SH-SY5Y (cell line): ENCODE data around the gene PTGDR.

ENCODE experiments used
- GATA2 ChIP-seq: IDR thresholded peaks from 2 replicates; pipeline ENCODE4 v1.6.1; 2011; ENCODE audit warnings: mild to moderate bottlenecking, low read depth, low read length
- GATA3 ChIP-seq: IDR thresholded peaks from 2 replicates; pipeline ENCODE4 v1.6.1; 2011; ENCODE audit warnings: low read depth, mild to moderate bottlenecking, low read length, moderate library complexity

GRCh38 chr14:52238682-52239081 is 28.8 kb upstream of the PTGDR start:
- TF ChIP-seq GATA3 (no peak), GATA2 (no peak)
